ENCODE data around the gene MLXIP. TPM values are rescaled to one million over a fixed set of nuclear protein-coding genes. Genes with fewer than 3 reads are reported as not detected.

MLXIP gene
- total and polyA plus RNA-seq, 12 donors = 13.7 to 98.1 (median 40.1) TPM

DNA sequence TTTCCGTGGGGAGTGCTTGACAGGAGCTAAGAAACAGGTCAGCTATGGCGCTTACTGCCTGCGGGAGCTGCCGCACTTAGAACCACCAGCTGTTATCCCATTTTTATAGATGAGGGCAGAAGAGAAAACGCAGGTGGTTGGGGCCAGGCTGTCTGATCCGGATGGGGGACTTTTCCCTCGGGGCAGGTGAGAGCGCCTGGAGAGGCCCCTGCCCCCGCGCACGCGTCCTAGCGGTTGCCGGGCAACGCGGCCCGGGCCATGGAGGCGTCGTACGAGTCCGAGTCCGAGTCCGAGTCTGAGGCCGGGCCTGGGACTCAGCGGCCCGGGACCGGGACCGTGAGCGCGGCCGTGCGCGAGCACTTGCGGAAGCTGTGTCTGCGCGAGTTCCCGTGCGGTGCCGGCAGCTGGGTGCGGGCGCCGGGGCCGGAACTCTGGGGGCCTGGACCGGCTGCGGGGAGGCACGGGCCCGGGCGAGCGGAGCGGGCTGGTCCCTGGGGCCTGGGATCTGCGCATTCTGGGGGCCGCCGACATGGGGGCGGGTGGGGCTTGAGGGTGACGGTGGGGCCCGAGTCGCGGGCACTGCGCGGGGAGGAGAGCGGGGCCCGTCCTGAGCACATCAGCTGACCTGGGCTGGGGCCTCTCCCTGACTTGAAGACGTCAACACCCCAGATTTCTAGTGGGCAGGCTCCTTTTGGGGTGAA is 104.5 kb downstream of the MLXIP start, which contains the start of gene LRRC43:
LRRC43 (plus strand) TSS at position 237 of the 701 bp plus-strand sequence; CDS start at position 259, 22 bp downstream.
- peak in 6 of 7 donors; percentile 31 to 68 (median 45) for DNase-seq
- H3K27me3 ChIP-seq = no peaks in the 10 kb centered on the region
- no peaks in the 10 kb centered on the region for H3K9me3 ChIP-seq (replicated peaks in 1 of 3)
- no peak for TF ChIP-seq POLR2A (IDR thresholded peaks at IDR 0.05)
- TF ChIP-seq, protein P1, sequence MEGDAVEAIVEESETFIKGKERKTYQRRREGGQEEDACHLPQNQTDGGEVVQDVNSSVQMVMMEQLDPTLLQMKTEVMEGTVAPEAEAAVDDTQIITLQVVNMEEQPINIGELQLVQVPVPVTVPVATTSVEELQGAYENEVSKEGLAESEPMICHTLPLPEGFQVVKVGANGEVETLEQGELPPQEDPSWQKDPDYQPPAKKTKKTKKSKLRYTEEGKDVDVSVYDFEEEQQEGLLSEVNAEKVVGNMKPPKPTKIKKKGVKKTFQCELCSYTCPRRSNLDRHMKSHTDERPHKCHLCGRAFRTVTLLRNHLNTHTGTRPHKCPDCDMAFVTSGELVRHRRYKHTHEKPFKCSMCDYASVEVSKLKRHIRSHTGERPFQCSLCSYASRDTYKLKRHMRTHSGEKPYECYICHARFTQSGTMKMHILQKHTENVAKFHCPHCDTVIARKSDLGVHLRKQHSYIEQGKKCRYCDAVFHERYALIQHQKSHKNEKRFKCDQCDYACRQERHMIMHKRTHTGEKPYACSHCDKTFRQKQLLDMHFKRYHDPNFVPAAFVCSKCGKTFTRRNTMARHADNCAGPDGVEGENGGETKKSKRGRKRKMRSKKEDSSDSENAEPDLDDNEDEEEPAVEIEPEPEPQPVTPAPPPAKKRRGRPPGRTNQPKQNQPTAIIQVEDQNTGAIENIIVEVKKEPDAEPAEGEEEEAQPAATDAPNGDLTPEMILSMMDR (IDR thresholded peaks at IDR 0.05) = no peak
- WGBS, 4 donors = 1 to 4% (median 2%) methylated on average over 13 to 63 of the region's 63 CpGs
- no peak within 1 kb of the TSS for H3K27ac ChIP-seq
- H3K4me1 ChIP-seq (replicated peaks in 1 of 2) = no peaks in the 10 kb centered on the region
- intact Hi-C loops (cut with DNase I) = loop anchor here in 1 of 2 donors (10.0 kb wide), 1 partner anchor 128 kb away; no protein-coding TSS in a partner anchor
- peak within 1 kb of the TSS in 3 of 4 donors; percentile 33 to 82 (median 65) for H3K4me3 ChIP-seq
- H3K36me3 ChIP-seq (replicated peaks in 1 of 2) = no peaks in the 10 kb centered on the region

DNA sequence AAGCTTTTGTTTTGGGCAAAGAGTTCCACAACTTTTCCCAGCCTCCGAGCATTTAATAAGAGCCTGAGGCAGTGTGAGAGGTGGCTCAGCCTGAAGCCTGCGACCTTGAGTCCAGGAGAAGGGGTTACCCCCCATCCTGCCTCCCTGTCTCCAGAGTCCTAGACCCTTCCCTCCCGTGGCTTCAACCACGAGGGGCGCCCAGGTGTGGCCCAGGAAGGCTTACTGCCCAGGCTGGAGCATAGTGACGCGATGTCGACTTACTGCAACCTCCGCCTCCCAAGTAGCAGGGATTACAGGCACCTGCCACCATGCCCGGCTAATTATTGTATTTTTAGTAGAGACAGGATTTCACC is 105.0 kb downstream of the MLXIP start:
- TF ChIP-seq, protein P1 (IDR thresholded peaks at IDR 0.05) = no peak
- no peak for TF ChIP-seq POLR2A (IDR thresholded peaks at IDR 0.05)
- Histone ChIP-seq H3K9me3 (replicated peaks in 1 of 3) (no peaks in the 10 kb centered on the region), H3K4me1 (replicated peaks in 1 of 2) (no peaks in the 10 kb centered on the region), H3K36me3 (replicated peaks in 1 of 2) (no peaks in the 10 kb centered on the region), H3K4me3 (peak overlapping the region in 2 of 4 donors; percentile 65 to 82), H3K27ac (no peak overlapping the region), H3K27me3 (no peaks in the 10 kb centered on the region)
- WGBS, 4 donors = 71 to 97% (median 81%) methylated on average over 1 to 10 of the region's 10 CpGs
- DNase-seq = no peak
- intact Hi-C loops (cut with DNase I) = loop anchor here in 1 of 2 donors (10.0 kb wide), 1 partner anchor 129 kb away; no protein-coding TSS in a partner anchor

DNA sequence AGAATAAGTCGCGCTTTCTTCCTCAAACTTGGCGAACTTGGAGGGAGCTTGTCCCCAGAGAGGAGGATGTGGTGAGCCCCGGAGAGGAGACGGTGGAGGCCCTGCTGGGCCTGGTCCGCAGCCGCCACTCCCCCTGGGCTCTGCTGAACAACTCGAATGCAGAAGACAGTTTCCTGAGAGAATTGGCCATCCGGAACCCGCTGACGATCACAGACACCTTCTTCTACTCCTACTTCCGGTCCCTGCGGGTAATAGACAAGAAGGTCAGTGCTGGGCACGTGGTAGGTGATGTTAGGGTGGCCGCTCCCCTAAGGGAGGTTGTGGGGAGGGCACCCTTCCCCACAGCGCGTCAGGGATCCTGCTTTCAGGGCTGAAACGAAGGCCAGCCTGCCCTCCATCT is 106.0 kb downstream of the MLXIP start:
- Histone ChIP-seq H3K9me3 (replicated peaks in 1 of 3) (no peaks in the 10 kb centered on the region), H3K27ac (no peak overlapping the region), H3K4me3 (no peak overlapping the region), H3K4me1 (replicated peaks in 1 of 2) (no peaks in the 10 kb centered on the region), H3K27me3 (no peaks in the 10 kb centered on the region), H3K36me3 (replicated peaks in 1 of 2) (no peaks in the 10 kb centered on the region)
- 68 to 86% (median 81%) methylated on average over 9 to 18 of the region's 18 CpGs for WGBS, 4 donors
- DNase-seq = no peak
- TF ChIP-seq, protein P1 (IDR thresholded peaks at IDR 0.05) = no peak
- no peak for TF ChIP-seq POLR2A (IDR thresholded peaks at IDR 0.05)
- intact Hi-C loops (cut with DNase I) = loop anchor here in 1 of 2 donors (10.0 kb wide), 1 partner anchor 130 kb away; no protein-coding TSS in a partner anchor

DNA sequence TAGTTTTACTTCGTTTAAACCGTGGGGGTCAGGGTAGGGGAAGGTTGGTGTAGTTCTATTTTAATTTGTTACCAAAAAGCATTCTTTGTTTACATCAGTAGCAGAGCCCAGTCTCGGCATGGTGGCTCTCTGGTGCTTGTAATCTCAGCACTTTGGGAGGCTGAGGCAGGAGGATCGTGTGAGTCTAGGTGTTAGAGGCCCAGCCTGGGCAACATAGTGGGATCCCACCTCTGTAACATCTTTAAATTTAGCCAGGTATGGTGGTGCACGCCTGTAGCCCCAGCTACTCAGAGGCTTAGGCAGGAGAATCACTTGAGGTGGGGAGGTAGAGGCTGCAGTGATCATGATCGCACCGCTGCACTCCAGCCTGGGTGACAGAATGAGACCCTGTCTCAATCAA is 106.5 kb downstream of the MLXIP start:
- Histone ChIP-seq H3K4me1 (replicated peaks in 1 of 2) (no peaks in the 10 kb centered on the region), H3K27me3 (no peaks in the 10 kb centered on the region), H3K36me3 (replicated peaks in 1 of 2) (no peaks in the 10 kb centered on the region), H3K27ac (no peak overlapping the region), H3K9me3 (replicated peaks in 1 of 3) (no peaks in the 10 kb centered on the region), H3K4me3 (no peak overlapping the region)
- TF ChIP-seq, protein P1 (IDR thresholded peaks at IDR 0.05) = no peak
- TF ChIP-seq POLR2A (IDR thresholded peaks at IDR 0.05) = no peak
- WGBS, 4 donors = 92 to 95% (median 94%) methylated on average over 5 to 7 of the region's 7 CpGs
- DNase-seq = no peak
- intact Hi-C loops (cut with DNase I) = loop anchor here in 1 of 2 donors (10.0 kb wide), 1 partner anchor 130 kb away; no protein-coding TSS in a partner anchor
